ENCODE measurements around the gene C17orf75.
"Not testable (repeated sequence)": the region's sequence is repeated elsewhere in the genome, so short reads cannot be mapped to it uniquely, and the experiment has no call there.

The C17orf75 gene

GRCh38 chr17:32342603-32343325, 791 bp upstream of the C17orf75 start:
- DNase-seq (ENCODE audit: low read depth): no peak

DNA sequence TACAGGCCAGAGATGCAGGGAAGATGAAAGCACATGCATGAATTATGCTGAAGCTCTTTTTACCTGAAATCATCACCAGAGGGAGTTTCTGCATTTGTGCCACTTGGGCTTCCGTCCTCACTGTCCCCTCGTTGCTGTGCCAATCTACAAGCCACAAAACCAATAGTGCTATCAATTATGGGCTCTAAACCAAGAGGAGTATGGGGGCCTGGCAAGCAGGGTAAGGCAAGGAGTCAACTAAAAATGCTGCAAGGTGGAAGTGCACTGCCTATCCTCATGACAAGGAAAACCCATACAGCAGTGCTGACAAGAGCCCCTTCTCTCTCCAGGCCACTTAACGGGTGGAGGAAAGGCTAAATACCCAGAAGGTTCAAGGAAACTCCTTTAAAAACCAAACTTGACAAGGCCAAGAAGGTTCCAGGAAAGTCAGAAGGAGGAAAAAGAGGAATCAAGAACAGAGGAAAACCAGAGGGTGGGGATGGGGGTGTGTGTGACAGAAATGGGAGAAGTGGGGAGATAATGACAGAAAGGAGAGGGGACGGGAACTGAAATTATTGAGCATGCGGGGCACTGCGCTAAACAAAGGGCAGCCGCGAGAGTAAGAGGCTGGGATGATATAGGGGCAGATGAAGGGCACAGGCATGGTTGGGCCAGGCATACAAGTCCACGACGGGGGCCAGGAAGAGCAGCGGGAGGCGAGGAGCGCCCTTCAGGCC, 674 bp downstream of the C17orf75 start:
- DNase-seq (ENCODE audit: low read depth): no peak

DNA sequence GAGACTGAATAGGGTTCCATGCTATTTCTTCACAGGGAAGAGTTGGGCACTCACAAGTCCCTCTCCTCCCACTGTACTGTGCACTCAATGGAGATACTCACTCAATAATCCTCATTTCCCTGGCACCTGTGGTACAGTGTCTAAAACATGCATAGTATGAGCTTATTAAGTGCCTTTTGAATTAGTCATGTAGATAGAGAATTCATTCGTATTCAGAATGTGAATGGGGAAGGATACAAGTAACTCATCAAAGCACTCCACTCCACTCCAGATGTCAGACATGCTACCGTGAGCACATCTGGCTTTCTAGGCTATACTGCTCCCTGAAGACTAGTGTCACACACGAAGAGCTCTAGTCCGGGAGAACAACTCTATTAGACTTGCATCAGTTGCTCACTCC, 6.3 kb downstream of the C17orf75 start:
- DNase-seq (ENCODE audit: low read depth): peak; percentile 58

DNA sequence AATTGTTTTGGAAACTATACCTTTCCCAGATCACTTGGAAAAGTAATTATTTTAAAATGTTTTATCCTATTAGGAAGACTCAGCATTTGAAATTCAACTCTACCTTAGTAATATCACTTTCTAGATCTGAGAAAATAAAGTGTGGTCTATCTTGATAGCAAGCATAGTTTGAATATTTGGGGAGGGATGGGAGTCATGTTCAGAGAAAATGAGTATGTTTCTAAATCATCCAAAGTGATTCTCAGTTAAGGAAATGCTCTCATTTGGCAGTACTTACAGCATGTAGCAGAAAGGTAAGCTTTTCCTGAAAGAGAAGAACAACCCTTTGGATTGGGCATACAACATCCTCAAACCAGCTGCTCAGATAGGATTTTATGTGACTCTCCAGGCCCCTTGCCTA, 6.9 kb downstream of the C17orf75 start:
- DNase-seq (ENCODE audit: low read depth): no peak

GRCh38 chr17:32333187-32333586, 8.8 kb downstream of the C17orf75 start:
- no peak for DNase-seq (ENCODE audit: low read depth)

GRCh38 chr17:32331243-32332040, 10.5 kb downstream of the C17orf75 start:
- DNase-seq (ENCODE audit: low read depth): no peak

DNA sequence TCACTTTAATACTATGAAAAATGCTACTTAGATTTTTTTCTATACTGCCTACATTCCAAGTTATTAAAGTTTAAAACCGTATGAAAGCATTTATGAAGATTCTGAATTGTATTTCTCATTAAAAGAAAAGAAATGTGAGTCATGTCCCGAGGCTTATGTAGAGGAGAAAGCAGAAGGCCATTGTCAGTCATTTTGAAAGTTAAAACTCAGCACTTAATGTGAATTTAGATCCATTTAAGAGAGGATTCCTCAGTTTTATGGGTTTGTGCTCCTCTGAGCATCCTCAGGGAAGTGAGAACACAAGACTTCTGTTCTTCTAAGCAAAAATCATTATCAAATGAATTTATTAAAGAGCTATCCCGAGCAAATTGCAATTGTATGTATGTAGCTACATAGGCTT, 11.8 kb downstream of the C17orf75 start:
- DNase-seq (ENCODE audit: low read depth): no peak

- no peak for DNase-seq (ENCODE audit: low read depth)
Observed at GRCh38 chr17:32327911-32328310, 14.1 kb downstream of the C17orf75 start.

GRCh38 chr17:32323811-32324491, 18.0 kb downstream of the C17orf75 start:
- DNase-seq (ENCODE audit: low read depth): no peak

- DNase-seq (ENCODE audit: low read depth): no peak
Observed at GRCh38 chr17:32323046-32323445, 18.9 kb downstream of the C17orf75 start.

GRCh38 chr17:32320847-32321246, 21.1 kb downstream of the C17orf75 start:
- no peak for DNase-seq (ENCODE audit: low read depth)

- DNase-seq (ENCODE audit: low read depth): not testable (repeated sequence)
Observed at GRCh38 chr17:32320080-32320479, 21.9 kb downstream of the C17orf75 start.

DNA sequence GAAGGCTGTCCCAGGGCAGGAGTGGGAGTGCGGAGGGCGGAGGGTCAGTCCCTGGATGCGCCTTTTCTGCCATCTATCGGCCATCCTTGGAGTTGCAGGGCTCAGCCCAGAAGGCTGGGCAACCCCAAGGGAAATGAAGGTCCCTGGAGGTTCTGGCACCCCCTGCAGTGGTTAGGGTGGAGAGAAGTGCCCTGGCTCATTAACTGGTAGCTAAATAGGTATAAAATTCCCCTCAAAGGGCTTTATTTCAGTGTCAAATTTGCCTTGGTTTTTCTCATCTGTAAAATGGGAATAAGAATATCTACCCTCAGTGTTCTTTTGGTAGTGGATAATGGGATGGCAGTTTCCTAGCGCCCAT, 22.4 kb downstream of the C17orf75 start:
- no peak for DNase-seq (ENCODE audit: low read depth)

GRCh38 chr17:32318071-32318470, 23.9 kb downstream of the C17orf75 start:
- DNase-seq (ENCODE audit: low read depth): no peak

- DNase-seq (ENCODE audit: low read depth): no peak
Observed at GRCh38 chr17:32317353-32317752, 24.6 kb downstream of the C17orf75 start.

DNA sequence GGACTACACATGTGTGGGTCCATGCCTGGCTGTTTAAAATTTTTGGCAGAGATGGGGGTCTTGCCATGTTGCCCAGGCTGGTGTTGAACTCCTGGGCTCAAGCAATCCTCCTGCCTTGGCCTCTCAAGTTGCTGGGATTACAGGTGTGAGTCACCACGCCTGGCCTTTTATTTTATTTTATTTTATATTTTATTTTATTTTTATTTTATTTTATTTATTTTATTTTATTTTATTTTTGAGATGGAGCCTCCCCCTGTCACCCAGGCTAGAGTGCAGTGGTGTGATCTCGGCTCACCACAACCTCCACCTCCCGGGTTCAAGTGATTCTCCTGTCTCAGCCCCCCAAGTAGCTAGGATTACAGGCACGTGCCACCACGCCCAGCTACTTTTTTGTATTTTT, 25.3 kb downstream of the C17orf75 start:
- DNase-seq (ENCODE audit: low read depth): not testable (repeated sequence)

- DNase-seq (ENCODE audit: low read depth): no peak
Observed at GRCh38 chr17:32315171-32315570, 26.8 kb downstream of the C17orf75 start.

- DNase-seq (ENCODE audit: low read depth): no peak
Observed at GRCh38 chr17:32314636-32315035, 27.3 kb downstream of the C17orf75 start.

DNA sequence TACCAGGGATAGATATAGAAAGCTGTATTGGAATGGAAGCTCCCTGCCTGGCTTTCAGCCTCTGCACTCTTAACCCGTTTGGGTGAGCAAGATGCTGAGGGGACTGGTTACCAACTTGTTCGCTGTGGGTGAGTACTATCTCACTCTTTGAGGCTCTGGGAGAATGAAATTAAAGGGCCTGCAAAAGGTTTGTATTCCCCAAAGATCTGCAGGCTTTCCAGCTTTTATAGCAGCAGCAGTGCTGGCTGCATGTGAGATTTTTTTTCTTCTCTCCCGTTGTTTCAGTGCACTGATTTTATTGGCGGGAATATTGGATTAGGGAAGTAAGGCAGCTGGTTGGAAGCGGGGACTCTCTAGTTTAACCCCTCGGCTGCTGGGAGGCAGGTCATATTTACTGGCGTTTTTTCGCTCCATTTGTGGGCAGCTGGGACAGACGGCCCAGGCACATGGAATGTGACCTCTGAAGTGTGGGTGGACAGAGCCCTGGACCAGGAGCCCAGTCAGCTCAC, 30.9 kb downstream of the C17orf75 start:
- no peak for DNase-seq (ENCODE audit: low read depth)

DNA sequence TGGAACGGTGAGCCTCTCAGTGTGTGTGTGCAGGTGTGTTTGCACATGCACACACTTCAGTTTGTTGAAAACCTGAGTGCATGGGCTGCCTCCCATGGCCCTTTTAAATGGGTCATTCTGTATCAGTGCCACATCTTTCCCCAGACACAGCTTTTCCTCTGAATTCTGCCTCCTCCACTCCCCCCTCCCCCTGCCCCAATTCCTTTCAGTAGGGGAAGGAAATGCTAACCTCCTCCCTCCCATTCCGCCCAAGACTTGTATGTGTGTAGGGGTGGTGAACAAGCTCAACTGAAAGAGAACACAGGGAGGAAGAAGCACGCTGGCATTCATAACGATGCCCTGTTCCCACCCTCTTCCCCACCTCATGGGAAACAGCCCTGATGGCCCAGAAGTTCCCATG, 34.3 kb downstream of the C17orf75 start:
- no peak for DNase-seq (ENCODE audit: low read depth)

GRCh38 chr17:32305049-32305448, 36.9 kb downstream of the C17orf75 start:
- DNase-seq (ENCODE audit: low read depth): no peak

DNA sequence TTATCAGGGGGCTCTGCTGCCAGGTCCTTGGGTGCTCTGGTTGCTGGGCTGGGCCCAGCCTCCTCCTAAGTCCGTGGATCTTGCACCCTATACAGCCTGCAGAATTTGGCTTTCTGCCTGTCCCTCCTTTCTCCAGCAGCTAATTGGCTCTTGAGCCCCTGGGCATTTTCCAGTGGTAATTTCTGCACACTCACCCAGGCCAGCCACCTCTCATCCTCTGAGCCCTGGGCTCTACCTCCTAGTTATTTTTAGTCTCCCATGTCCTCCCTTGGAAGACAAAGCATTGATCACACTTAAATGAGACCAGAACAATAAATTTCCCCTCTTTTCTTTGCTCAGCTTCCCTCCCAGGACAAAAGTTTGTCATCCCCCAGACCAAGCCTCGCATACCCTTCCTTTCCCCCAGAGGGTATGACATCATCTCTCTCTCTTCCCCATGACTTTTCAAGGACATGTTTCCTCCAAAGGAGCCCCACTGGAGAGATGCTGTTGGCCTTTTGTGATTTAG, 38.1 kb downstream of the C17orf75 start:
- DNase-seq (ENCODE audit: low read depth): no peak
